Measurements from ENCODE around the gene FAM193B. TPM values are rescaled to one million over a fixed set of nuclear protein-coding genes. Genes with fewer than 3 reads are reported as not detected.

The FAM193B gene
- total RNA-seq, 1 experiment from 2014 or later = 41.1 TPM

DNA sequence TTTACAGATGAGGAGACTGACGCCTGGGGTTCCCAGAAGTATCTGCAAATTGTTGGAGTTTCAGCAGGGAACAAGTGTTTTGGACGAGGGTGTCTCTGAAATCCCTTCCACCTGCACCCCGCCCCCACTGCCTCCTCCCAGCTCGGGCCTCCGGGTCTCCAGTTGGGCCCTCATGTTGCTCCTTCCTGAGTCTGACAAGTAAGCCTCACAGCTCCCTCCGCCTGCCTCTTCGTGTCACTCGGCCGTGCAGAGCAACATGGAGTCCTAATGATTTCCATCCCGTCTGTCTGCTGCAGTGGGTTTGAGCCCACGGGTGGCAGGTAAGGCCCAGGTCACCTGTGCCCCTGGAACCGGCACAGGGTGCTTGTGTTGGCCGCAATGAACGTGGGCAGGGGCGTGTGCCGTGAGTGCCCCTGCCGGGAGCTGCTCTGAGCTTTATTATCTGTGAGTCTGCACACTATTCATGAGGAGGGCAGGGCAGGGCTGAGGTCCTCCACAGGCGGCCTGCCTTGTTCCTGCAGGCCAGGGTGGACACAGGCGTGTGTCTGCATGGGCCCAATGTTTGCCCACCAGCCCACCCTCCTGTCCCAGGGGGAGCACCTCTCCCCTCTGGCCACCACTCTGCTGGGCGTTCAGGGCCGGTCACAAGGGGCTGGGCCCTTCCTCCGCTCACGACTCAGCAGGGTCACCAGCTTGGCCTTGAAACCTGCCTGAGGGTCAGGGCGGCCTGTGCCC lies 50.8 kb downstream of the FAM193B start:
- Histone ChIP-seq H3K79me2 (ENCODE audit: low read length) (no peaks in the 10 kb centered on the region), H4K20me1 (ENCODE audit: low read length) (no peaks in the 10 kb centered on the region), H3K27me3 (ENCODE audit: low read length) (no peaks in the 10 kb centered on the region), H3K9me2 (replicated peaks; ENCODE audit: low read length) (no peaks in the 10 kb centered on the region), H3K4me1 (ENCODE audit: insufficient read depth, low read length) (no peaks in the 10 kb centered on the region), H2AFZ (ENCODE audit: low read length) (no peak overlapping the region), H3F3A (ENCODE audit: low read length, unreplicated experiment) (no peaks in the 10 kb centered on the region), H3K36me3 (ENCODE audit: low read depth, low read length) (no peaks in the 10 kb centered on the region), H3K4me3 (ENCODE audit: low read length) (no peak overlapping the region), H3K27ac (ENCODE audit: low read length) (no peak overlapping the region), H3K4me2 (ENCODE audit: low read length) (no peak overlapping the region), H3K9ac (ENCODE audit: low read length) (no peak overlapping the region), H3K9me3 (ENCODE audit: low read length) (no peaks in the 10 kb centered on the region)
- no TSS peak for BruUV-seq (replicated peaks)
- ChIA-PET POLR2A (ENCODE audit: unreplicated experiment) (no interaction called here), CTCF (no interaction called here)
- intact Hi-C loops (cut with micrococcal nuclease) = loop anchor here (5.0 kb wide), 1 partner anchor 391 kb away; no protein-coding TSS in a partner anchor
- ATAC-seq (no peak), DNase-seq (no peak)
- TF ChIP-seq EZH2 (IDR thresholded peaks at IDR 0.05; ENCODE audit: low read length, unreplicated experiment) = no peak
- no peak for TF ChIP-seq EZH2phosphoT487 (IDR thresholded peaks at IDR 0.05; ENCODE audit: borderline replicate concordance, low read length)
- TF ChIP-seq, protein P1, sequence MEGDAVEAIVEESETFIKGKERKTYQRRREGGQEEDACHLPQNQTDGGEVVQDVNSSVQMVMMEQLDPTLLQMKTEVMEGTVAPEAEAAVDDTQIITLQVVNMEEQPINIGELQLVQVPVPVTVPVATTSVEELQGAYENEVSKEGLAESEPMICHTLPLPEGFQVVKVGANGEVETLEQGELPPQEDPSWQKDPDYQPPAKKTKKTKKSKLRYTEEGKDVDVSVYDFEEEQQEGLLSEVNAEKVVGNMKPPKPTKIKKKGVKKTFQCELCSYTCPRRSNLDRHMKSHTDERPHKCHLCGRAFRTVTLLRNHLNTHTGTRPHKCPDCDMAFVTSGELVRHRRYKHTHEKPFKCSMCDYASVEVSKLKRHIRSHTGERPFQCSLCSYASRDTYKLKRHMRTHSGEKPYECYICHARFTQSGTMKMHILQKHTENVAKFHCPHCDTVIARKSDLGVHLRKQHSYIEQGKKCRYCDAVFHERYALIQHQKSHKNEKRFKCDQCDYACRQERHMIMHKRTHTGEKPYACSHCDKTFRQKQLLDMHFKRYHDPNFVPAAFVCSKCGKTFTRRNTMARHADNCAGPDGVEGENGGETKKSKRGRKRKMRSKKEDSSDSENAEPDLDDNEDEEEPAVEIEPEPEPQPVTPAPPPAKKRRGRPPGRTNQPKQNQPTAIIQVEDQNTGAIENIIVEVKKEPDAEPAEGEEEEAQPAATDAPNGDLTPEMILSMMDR (conservative IDR thresholded peaks at IDR 0.05; ENCODE audit: low read depth, low read length) = no peak

DNA sequence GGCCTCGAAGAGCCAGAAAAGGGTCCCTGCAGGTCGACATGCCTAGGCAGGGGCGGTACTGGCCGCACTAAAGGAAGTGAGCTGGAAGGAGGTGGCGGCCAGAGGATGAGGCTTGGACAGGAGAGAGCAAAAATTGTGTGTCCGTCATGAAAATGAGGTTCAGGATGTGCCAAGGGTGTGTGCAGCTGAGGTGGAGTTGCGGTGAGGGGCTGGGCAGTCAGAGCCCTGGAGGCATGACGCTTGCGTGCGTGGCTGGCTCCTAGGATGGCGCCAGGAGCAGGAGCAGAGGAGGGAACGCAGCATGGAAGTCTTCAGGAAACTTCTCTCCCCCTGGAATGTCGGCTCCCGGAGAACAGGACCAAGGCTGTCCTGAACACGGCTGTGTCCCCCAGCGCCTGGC lies 51.5 kb downstream of the FAM193B start:
- CTCF ChIA-PET = no interaction called here
- Histone ChIP-seq H3K4me1 (ENCODE audit: insufficient read depth, low read length) (peaks cover 5% of the 10 kb centered on the region; the same call in 1 of the 2 replicates), H3K9me2 (replicated peaks; ENCODE audit: low read length) (no peaks in the 10 kb centered on the region), H3K27ac (ENCODE audit: low read length) (no peak overlapping the region), H3K9ac (ENCODE audit: low read length) (no peak overlapping the region), H3K79me2 (ENCODE audit: low read length) (no peaks in the 10 kb centered on the region), H3K9me3 (ENCODE audit: low read length) (no peaks in the 10 kb centered on the region), H4K20me1 (ENCODE audit: low read length) (no peaks in the 10 kb centered on the region), H3F3A (ENCODE audit: low read length, unreplicated experiment) (no peaks in the 10 kb centered on the region), H3K4me2 (ENCODE audit: low read length) (no peak overlapping the region), H2AFZ (ENCODE audit: low read length) (no peak overlapping the region), H3K4me3 (ENCODE audit: low read length) (no peak overlapping the region), H3K36me3 (ENCODE audit: low read depth, low read length) (no peaks in the 10 kb centered on the region), H3K27me3 (ENCODE audit: low read length) (no peaks in the 10 kb centered on the region)
- intact Hi-C loops (cut with micrococcal nuclease) = loop anchor here (5.0 kb wide), 1 partner anchor 391 kb away; no protein-coding TSS in a partner anchor
- ATAC-seq (no peak), DNase-seq (no peak)
- TF ChIP-seq EZH2 (IDR thresholded peaks at IDR 0.05; ENCODE audit: low read length, unreplicated experiment) = no peak
- TF ChIP-seq EZH2phosphoT487 (IDR thresholded peaks at IDR 0.05; ENCODE audit: borderline replicate concordance, low read length) = no peak
- TF ChIP-seq, protein P1 (conservative IDR thresholded peaks at IDR 0.05; ENCODE audit: low read depth, low read length) = no peak
- POLR2A ChIA-PET (ENCODE audit: unreplicated experiment) = no interaction called here
- no TSS peak for BruUV-seq (replicated peaks)

Data from PC-3 (cell line).